A673 (cell line): Measurements from ENCODE around the gene LIN54. TPM values are rescaled to one million over a fixed set of nuclear protein-coding genes. Genes with fewer than 3 reads are reported as not detected.
"Not testable (repeated sequence)": the region's sequence is repeated elsewhere in the genome, so short reads cannot be mapped to it uniquely, and the experiment has no call there.

ENCODE experiments used
- BruUV-seq: library from RNA; stranded (reverse); fragments of 400-500 nt; replicated peaks from 2 replicates; lab custom pipeline; 2021; lab: Mats Ljungman, UMichigan
- CTCF ChIA-PET: fragments of 300-600 bp; sonication (Branson Sonifier 250); formaldehyde crosslinking; loops from one replicate; lab custom pipeline; 2022; ENCODE audit warnings: antibody characterized with exemption; lab: Charles Lee
- POLR2A ChIA-PET: fragments of 300-600 bp; sonication (Branson Sonifier 250); formaldehyde crosslinking; loops from one replicate; lab custom pipeline; 2022; ENCODE audit warnings: antibody characterized with exemption; ENCODE audit not compliant: low non-redundant PET; lab: Charles Lee
- DNase-seq: peaks from one replicate; pipeline ENCODE4 v3.0.0-alpha.2; 2015; ENCODE audit warnings: low spot score
- H3K27ac ChIP-seq: fragments of 200-600 bp; sonication (generic); 2 replicates; pipeline ENCODE4 v1.5.1; 2016; ENCODE audit warnings: mixed run types, low read depth, mild to moderate bottlenecking, mixed read lengths, antibody characterized with exemption, low read length; ENCODE audit not compliant: poor library complexity, severe bottlenecking
- H3K27me3 ChIP-seq: fragments of 200-600 bp; sonication (generic); replicated peaks from 2 replicates; pipeline ENCODE4 v1.6.1; 2017; ENCODE audit warnings: mixed run types, low read depth, mild to moderate bottlenecking, mixed read lengths, antibody characterized with exemption, low read length; ENCODE audit not compliant: insufficient read depth, poor library complexity
- H3K36me3 ChIP-seq: fragments of 200-600 bp; sonication (generic); 2 replicates; pipeline ENCODE4 v1.6.1; 2016; ENCODE audit warnings: mixed run types, mild to moderate bottlenecking, mixed read lengths, antibody characterized with exemption, low read length; ENCODE audit not compliant: insufficient read depth, poor library complexity, severe bottlenecking
- H3K4me1 ChIP-seq: fragments of 200-600 bp; sonication (generic); 2 replicates; pipeline ENCODE4 v1.6.1; 2017; ENCODE audit warnings: mixed run types, mild to moderate bottlenecking, mixed read lengths, antibody characterized with exemption, low read length; ENCODE audit not compliant: insufficient read depth, poor library complexity, severe bottlenecking
- H3K4me3 ChIP-seq: fragments of 200-600 bp; sonication (generic); 2 replicates; pipeline ENCODE4 v1.5.1; 2016; ENCODE audit warnings: low read depth, mixed run types, mild to moderate bottlenecking, mixed read lengths, low read length; ENCODE audit not compliant: poor library complexity, severe bottlenecking
- H3K9me3 ChIP-seq: fragments of 200-600 bp; sonication (generic); 2 replicates; pipeline ENCODE4 v1.6.1; 2016; ENCODE audit warnings: mixed run types, low read depth, mild to moderate bottlenecking, mixed read lengths, antibody characterized with exemption, low read length; ENCODE audit not compliant: poor library complexity, severe bottlenecking
- CTCF ChIP-seq: fragments of 300-800, 200-600 bp; sonication (generic); conservative IDR thresholded peaks from 2 replicates; pipeline ENCODE4 v1.5.1; 2017; ENCODE audit warnings: low read depth, mild to moderate bottlenecking, antibody characterized with exemption, low read length, moderate library complexity, mixed read lengths
- EZH2 ChIP-seq: fragments of 200-600 bp; sonication (generic); IDR thresholded peaks from 2 replicates; pipeline ENCODE4 v1.6.1; 2017; ENCODE audit warnings: borderline replicate concordance, low read depth, mild to moderate bottlenecking, mixed read lengths, antibody characterized with exemption, low read length; ENCODE audit not compliant: poor library complexity, severe bottlenecking
- intact Hi-C: fragments of 100-400 bp; cut with micrococcal nuclease; formaldehyde crosslinking; loops from one replicate; pipeline ENCODE4 v1.10.0; 2022; ENCODE audit not compliant: unreplicated experiment
- total RNA-seq: library from RNA; stranded (reverse); gene quantifications from 2 replicates; pipeline ENCODE4 v1.2.3, GENCODE V29; 2021

The LIN54 gene
- total RNA-seq, 1 experiment from 2014 or later: 16.0 TPM

- TF ChIP-seq EZH2 (no peak), CTCF (no peak)
- no peak overlapping the region for H3K4me3 ChIP-seq
- intact Hi-C loops: no loop called here
- H3K9me3 ChIP-seq: no peaks in the 10 kb centered on the region
- H3K36me3 ChIP-seq: no peaks in the 10 kb centered on the region
- H3K27me3 ChIP-seq: no peaks in the 10 kb centered on the region
- H3K27ac ChIP-seq: no peak overlapping the region
- no peak for DNase-seq
- no peaks in the 10 kb centered on the region for H3K4me1 ChIP-seq
- POLR2A ChIA-PET: no interaction called here
- CTCF ChIA-PET: no interaction called here
- no TSS peak for BruUV-seq
Measured at GRCh38 chr4:82989575-82990429, 20.8 kb downstream of the LIN54 start.

- Histone ChIP-seq H3K36me3 (no peaks in the 10 kb centered on the region), H3K27ac (no peak overlapping the region), H3K9me3 (no peaks in the 10 kb centered on the region), H3K27me3 (no peaks in the 10 kb centered on the region), H3K4me3 (no peak overlapping the region), H3K4me1 (no peaks in the 10 kb centered on the region)
- DNase-seq: no peak
- no TSS peak for BruUV-seq
- CTCF ChIA-PET: no interaction called here
- POLR2A ChIA-PET: no interaction called here
- no peak for TF ChIP-seq EZH2
- TF ChIP-seq CTCF: no peak
- intact Hi-C loops: no loop called here
Measured at GRCh38 chr4:82988323-82988832, 22.2 kb downstream of the LIN54 start.

- POLR2A ChIA-PET, intact Hi-C loops, H3K36me3 ChIP-seq, CTCF ChIA-PET, H3K27ac ChIP-seq, BruUV-seq, H3K4me3 ChIP-seq, H3K27me3 ChIP-seq, H3K9me3 ChIP-seq, H3K4me1 ChIP-seq, DNase-seq: not testable (repeated sequence)
Measured at GRCh38 chr4:82987519-82987918, 23.1 kb downstream of the LIN54 start.

- CTCF ChIA-PET: no interaction called here
Measured at GRCh38 chr4:82984459-82984858, 26.2 kb downstream of the LIN54 start.

More at GRCh38 chr4:82984459-82984858, 26.2 kb downstream of the LIN54 start:
- intact Hi-C loops: no loop called here
- Histone ChIP-seq H3K27me3 (no peaks in the 10 kb centered on the region), H3K4me1 (no peaks in the 10 kb centered on the region), H3K27ac (no peak overlapping the region), H3K9me3 (no peaks in the 10 kb centered on the region), H3K36me3 (no peaks in the 10 kb centered on the region), H3K4me3 (no peak overlapping the region)
- no TSS peak for BruUV-seq
- peak; percentile 4 for DNase-seq
- POLR2A ChIA-PET: no interaction called here
- no peak for TF ChIP-seq CTCF
- TF ChIP-seq EZH2: no peak
